Psoas muscle (tissue), 8 donors: ENCODE data around the gene ERC2. TPM values are rescaled to one million over a fixed set of nuclear protein-coding genes. Genes with fewer than 3 reads are reported as not detected.

Experiments used
- ATAC-seq, 4 donors: fragments of 200-7000 bp; cut with Tn5 transposase; one replicate each; pipeline ENCODE4 v1.9.1; 2020; ENCODE audit warnings: moderate library complexity in 3 of 4, mild to moderate bottlenecking in 2 of 4
- DNase-seq, 2 donors: peaks; one replicate each; pipeline ENCODE4 v3.0.0-alpha.2; 2020
- H3K27ac ChIP-seq: fragments of 200-600 bp; one replicate; pipeline ENCODE4 v1.8.0; 2022
- H3K27me3 ChIP-seq, 3 donors: fragments of 200-600 bp in 1 of 3; one replicate each; pipeline versions ENCODE4 v1.6.1 to v1.8.0; 2013 to 2022; ENCODE audit warnings: low read length in 2 of 3, mild to moderate bottlenecking in 2 of 3, moderate library complexity in 1 of 3; ENCODE audit not compliant: insufficient read depth in 3 of 3
- H3K36me3 ChIP-seq, 2 donors: fragments of 200-600 bp in 1 of 2; one replicate each; pipeline versions ENCODE4 v1.6.1 to v1.8.0; 2013 to 2022; ENCODE audit warnings: low read depth in 1 of 2, mild to moderate bottlenecking in 1 of 2, moderate library complexity in 1 of 2; ENCODE audit not compliant: insufficient read depth in 1 of 2
- H3K4me1 ChIP-seq: fragments of 200-600 bp; one replicate; pipeline ENCODE4 v1.8.0; 2022
- H3K4me3 ChIP-seq: fragments of 200-600 bp; one replicate; pipeline ENCODE4 v1.8.0; 2022; ENCODE audit warnings: mild to moderate bottlenecking
- H3K9me3 ChIP-seq: fragments of 200-600 bp; one replicate; pipeline ENCODE4 v1.8.0; 2022
- CTCF ChIP-seq: fragments of 200-600 bp; IDR thresholded peaks from one replicate; pipeline ENCODE4 v1.8.0; 2022; ENCODE audit warnings: antibody characterized with exemption
- WGBS, 3 donors: extraction: QIAGEN DNeasy Blood & Tissue Kit; methylation state at CpG; one replicate each; pipeline versions ENCODE4 v1.1.6 to v1.1.7; 2013; 5-methylcytosine and 5-hydroxymethylcytosine counted together
- intact Hi-C, 2 donors: fragments of 100-400 bp; cut with DNase I; formaldehyde crosslinking; loops; one replicate each; pipeline versions ENCODE4 v1.11.0 to v1.14.2; 2022
- polyA plus RNA-seq, 3 donors: library from polyadenylated mRNA; stranded (reverse); fragments of 200-250 nt; gene quantifications; one replicate each; pipeline ENCODE4 v1.2.3, GENCODE V29; 2013
- total RNA-seq, 4 donors: library from RNA; stranded (reverse); fragmentation: NEBNext Ultra II Directional in 2 of 4; extraction: Animal tissue kit (Norgen Biotek cat#: 25700) in 2 of 4; gene quantifications; one replicate each; pipeline versions ENCODE4 v1.2.1 to v1.2.4, GENCODE V29; 2021 to 2023
- donor health status: healthy with polysubstance abuse.
- donor health status: DM: no; HTN: no; CAD: no; lungs with moderate emphysema.
- donor health status: Bipolar disorder and iron deficiency.
- donor health status: healthy.
- donor health status: DM: yes; HTN: yes; CAD: no.
- donor health status: DM: no; HTN: no; CAD: no.
- donor health status: DM: no; HTN: no; CAD: no.
- donor health status: DM: yes; HTN: yes; CAD: no.

Gene ERC2
- total and polyA plus RNA-seq, 7 donors = 0.04 to 0.15 TPM; not detected in 5

GRCh38 chr3:56366641-56367162 lies 101.6 kb downstream of the ERC2 start:
- TF ChIP-seq CTCF = no peak
- Histone ChIP-seq H3K9me3 (no peaks in the 10 kb centered on the region), H3K4me3 (no peak overlapping the region), H3K4me1 (no peaks in the 10 kb centered on the region), H3K27me3 (no peaks in the 10 kb centered on the region), H3K36me3 (no peaks in the 10 kb centered on the region), H3K27ac (no peak overlapping the region)
- no peak for ATAC-seq
- intact Hi-C loops = no loop called here
- 60 to 66% (median 64%) methylated on average over 4 of the region's 4 CpGs for WGBS, 3 donors
- DNase-seq = no peak

DNA sequence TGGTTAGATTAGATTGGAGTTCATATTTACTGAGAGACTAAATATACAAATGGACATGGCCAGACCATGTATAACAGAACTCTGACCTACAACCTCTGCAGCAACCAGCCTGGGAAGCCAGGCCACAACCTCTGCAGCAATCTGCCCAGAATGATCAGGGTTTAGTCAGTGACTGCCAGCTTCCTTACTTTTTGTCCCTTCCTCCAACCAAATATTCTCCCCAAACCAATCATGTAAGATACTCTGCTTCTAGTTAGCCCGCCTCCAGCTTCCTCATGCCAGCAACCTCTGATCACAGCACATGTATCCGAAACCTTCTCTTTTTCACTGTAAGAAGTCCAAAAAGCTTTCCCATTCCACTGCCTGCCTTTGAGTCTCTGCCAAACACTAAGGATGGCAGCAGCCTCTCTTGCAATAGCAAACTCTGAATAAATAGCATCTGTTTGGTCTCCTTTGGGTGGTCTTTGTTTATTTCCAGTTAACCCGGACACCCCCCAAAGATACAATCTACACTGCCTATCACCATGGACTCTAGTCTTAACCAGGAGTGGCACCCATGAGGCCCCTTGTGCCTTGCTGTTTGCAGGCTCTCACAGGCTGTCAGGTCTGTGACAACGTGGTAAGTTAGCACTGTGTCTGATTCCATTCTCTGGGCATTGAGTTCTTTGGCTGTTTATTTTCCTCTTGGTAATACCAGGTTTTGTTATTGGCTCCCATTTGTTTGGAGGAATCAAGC lies 102.2 kb downstream of the ERC2 start:
- WGBS, 3 donors = 55 to 60% (median 55%) methylated on average over 4 of the region's 4 CpGs
- Histone ChIP-seq H3K4me3 (no peak overlapping the region), H3K9me3 (no peaks in the 10 kb centered on the region), H3K36me3 (no peaks in the 10 kb centered on the region), H3K4me1 (no peaks in the 10 kb centered on the region), H3K27me3 (no peaks in the 10 kb centered on the region), H3K27ac (no peak overlapping the region)
- DNase-seq = no peak
- ATAC-seq = no peak
- no peak for TF ChIP-seq CTCF
- intact Hi-C loops = no loop called here

DNA sequence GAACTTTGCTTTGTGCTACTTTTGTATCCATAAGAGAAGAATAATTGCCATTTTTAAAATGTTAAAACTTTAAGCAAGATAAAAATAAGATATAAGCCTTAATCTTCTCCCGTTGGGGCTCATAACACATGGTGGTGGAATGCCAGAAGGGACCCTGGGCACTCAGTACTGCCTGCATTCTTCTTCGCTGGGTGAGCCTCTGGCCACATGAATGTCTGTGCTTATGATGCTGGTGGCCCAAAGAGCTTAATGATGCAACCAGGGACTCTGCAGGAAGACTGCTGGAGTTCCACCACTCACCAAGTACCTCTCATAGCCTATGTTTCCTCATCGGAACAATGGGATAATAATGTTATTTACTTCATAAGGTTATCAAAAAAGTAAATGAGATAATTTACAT lies 103.6 kb downstream of the ERC2 start:
- H3K27ac ChIP-seq = no peak overlapping the region
- no peaks in the 10 kb centered on the region for H3K4me1 ChIP-seq
- no peak for DNase-seq
- H3K36me3 ChIP-seq = no peaks in the 10 kb centered on the region
- no peak for TF ChIP-seq CTCF
- no peaks in the 10 kb centered on the region for H3K27me3 ChIP-seq
- no peaks in the 10 kb centered on the region for H3K9me3 ChIP-seq
- 63 to 91% (median 83%) methylated on average over 3 of the region's 3 CpGs for WGBS, 3 donors
- ATAC-seq = no peak
- intact Hi-C loops = no loop called here
- H3K4me3 ChIP-seq = no peak overlapping the region

GRCh38 chr3:56363720-56364119 lies 104.5 kb downstream of the ERC2 start:
- H3K9me3 ChIP-seq = no peaks in the 10 kb centered on the region
- no peaks in the 10 kb centered on the region for H3K27me3 ChIP-seq
- no peak overlapping the region for H3K4me3 ChIP-seq
- WGBS, 3 donors = 56 to 72% (median 58%) methylated on average over 1 of the region's 1 CpG
- no peak for ATAC-seq
- no peaks in the 10 kb centered on the region for H3K36me3 ChIP-seq
- no peaks in the 10 kb centered on the region for H3K4me1 ChIP-seq
- no peak for TF ChIP-seq CTCF
- intact Hi-C loops = no loop called here
- no peak overlapping the region for H3K27ac ChIP-seq
- DNase-seq = no peak

DNA sequence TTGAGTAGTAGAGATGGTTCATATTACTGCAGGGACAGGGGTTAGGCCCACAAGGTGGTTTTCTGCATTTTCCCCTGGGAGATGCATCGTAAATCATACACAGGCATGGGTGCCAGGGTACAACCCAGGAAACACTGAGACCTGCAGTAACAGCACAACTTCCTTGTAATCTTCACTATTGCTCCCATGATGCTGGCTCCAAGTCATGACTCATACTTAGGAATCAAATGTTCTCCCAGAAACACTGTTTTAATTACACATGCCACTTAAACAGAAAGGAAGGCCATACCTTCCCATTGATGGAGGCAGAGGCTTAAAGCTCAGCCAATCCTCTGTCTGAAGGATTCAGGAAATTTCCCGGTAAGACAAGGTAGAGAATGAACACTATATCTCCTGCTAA lies 106.5 kb downstream of the ERC2 start:
- Histone ChIP-seq H3K4me1 (no peaks in the 10 kb centered on the region), H3K4me3 (no peak overlapping the region), H3K27ac (no peak overlapping the region), H3K27me3 (no peaks in the 10 kb centered on the region), H3K36me3 (no peaks in the 10 kb centered on the region), H3K9me3 (no peaks in the 10 kb centered on the region)
- ATAC-seq (no peak), DNase-seq (no peak)
- 84 to 90% (median 85%) methylated on average over 2 of the region's 2 CpGs for WGBS, 3 donors
- TF ChIP-seq CTCF = no peak
- intact Hi-C loops = no loop called here
